ENCODE results near the gene HDAC9.

DNA sequence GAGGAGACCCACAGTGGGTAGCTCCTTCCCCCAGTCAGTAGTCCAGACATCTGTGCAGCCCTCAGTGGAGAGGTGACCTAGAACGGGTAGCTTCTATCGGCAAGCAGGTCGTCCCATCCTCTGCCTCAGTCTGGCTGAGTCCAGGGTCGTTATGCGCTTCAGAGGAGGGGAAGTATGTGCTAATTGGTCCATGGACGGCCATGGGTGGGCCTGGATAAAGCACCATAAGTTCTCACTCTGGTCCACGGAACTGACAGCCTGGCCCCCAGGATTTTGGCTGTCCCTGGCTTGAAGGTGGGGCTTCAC is 78.6 kb downstream of the HDAC9 start:
- TF ChIP-seq POLR2A (IDR thresholded peaks at IDR 0.05) = no peak
- TF ChIP-seq, protein P1, sequence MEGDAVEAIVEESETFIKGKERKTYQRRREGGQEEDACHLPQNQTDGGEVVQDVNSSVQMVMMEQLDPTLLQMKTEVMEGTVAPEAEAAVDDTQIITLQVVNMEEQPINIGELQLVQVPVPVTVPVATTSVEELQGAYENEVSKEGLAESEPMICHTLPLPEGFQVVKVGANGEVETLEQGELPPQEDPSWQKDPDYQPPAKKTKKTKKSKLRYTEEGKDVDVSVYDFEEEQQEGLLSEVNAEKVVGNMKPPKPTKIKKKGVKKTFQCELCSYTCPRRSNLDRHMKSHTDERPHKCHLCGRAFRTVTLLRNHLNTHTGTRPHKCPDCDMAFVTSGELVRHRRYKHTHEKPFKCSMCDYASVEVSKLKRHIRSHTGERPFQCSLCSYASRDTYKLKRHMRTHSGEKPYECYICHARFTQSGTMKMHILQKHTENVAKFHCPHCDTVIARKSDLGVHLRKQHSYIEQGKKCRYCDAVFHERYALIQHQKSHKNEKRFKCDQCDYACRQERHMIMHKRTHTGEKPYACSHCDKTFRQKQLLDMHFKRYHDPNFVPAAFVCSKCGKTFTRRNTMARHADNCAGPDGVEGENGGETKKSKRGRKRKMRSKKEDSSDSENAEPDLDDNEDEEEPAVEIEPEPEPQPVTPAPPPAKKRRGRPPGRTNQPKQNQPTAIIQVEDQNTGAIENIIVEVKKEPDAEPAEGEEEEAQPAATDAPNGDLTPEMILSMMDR (IDR thresholded peaks at IDR 0.05) = no peak
